Activated CD8-positive, alpha-beta memory T cell treated with anti-CD3 and anti-CD28 coated beads for 1 hour (primary cell): ENCODE measurements around the gene HIGD2A.

Source experiments
- DNase-seq, 2 donors: peaks; one replicate each; pipeline ENCODE4 v3.0.0-alpha.2; 2020; ENCODE audit warnings: low read depth in 1 of 2; ENCODE audit errors: extremely low read depth in 1 of 2

Gene HIGD2A

GRCh38 chr5:176368726-176369125 lies 19.8 kb upstream of the HIGD2A start:
- no peak for DNase-seq

GRCh38 chr5:176369934-176370711 lies 18.4 kb upstream of the HIGD2A start:
- DNase-seq: no peak

- no peak for DNase-seq
Measured at GRCh38 chr5:176371621-176372539, 16.7 kb upstream of the HIGD2A start.

DNA sequence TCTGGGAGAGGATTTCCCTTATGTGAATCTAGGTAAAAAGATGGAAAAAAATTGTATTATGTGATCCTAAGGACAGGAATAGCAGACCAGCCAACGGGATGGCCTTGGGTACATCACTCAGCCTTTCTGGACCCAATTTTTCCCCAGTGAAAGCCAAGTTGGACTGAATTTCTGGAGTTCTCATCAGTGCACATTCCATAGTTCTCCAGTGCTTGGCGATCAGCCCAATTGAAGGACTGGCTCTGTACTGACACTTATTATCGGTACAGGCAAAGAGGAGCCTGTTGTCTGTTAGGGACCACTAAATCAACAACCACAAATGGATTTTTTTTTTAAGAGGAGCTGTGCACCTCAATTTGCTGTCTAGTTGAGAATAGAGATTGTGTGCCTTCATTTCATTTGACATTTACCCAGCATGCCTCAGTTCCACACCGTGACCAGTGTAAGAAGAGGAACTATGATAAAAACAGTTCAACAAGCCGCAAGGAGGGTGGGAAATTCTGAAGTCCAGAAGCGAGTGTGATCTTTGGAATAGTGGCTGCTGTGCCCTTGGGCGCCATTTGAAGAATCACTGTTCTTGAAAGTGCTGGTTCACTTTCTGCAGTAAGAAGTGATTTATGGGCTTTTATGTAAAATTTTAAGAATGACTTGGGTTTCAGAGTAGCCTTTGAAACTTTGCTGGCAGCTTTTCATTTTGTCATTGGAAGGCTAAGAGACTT lies 15.3 kb upstream of the HIGD2A start:
- DNase-seq: no peak

DNA sequence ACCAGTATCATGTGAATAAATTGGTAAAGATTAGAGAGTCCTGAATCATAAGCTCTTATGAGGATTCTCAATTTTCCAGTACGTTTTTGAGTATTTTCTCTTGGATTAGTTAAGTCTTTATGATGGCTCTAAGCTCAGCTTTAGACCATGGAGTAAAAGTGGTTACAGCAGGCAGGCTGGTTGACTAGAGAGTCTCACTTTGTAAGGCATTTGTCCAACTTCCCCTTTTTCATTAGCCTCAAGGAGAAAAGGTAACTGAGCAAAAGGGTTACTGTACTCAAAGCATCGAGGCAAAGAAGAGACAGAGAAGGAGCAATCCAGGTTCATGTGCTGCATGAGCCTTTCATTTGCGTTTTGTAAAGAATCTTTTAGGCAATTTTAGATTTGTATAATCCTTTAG lies 8.7 kb upstream of the HIGD2A start:
- DNase-seq: no peak

DNA sequence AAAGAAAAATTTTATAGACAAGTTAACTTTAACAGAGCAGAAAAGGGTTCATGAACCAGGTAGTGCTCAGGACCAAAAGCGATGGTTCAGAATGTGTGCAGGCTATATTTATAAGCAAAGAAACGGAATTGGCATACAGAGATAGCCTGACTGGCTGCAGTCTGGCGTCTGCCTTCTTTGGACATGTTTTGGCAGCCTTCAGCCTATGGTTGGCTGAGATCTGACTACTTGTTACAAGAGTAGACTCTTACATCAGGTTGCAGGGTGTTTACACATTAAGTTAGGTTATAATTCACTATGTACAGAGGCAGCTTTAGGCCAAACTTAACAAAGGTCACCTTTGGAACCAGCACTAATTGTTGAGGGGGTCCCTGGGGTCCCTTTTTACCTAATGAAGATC lies 7.1 kb upstream of the HIGD2A start:
- DNase-seq: no peak

- DNase-seq: no peak
Measured at GRCh38 chr5:176381979-176382378, 6.6 kb upstream of the HIGD2A start.

- no peak for DNase-seq
Measured at GRCh38 chr5:176382721-176383120, 5.8 kb upstream of the HIGD2A start.

- no peak for DNase-seq
Measured at GRCh38 chr5:176383248-176383905, 5.2 kb upstream of the HIGD2A start.

- DNase-seq: no peak
Measured at GRCh38 chr5:176383961-176384360, 4.6 kb upstream of the HIGD2A start.

DNA sequence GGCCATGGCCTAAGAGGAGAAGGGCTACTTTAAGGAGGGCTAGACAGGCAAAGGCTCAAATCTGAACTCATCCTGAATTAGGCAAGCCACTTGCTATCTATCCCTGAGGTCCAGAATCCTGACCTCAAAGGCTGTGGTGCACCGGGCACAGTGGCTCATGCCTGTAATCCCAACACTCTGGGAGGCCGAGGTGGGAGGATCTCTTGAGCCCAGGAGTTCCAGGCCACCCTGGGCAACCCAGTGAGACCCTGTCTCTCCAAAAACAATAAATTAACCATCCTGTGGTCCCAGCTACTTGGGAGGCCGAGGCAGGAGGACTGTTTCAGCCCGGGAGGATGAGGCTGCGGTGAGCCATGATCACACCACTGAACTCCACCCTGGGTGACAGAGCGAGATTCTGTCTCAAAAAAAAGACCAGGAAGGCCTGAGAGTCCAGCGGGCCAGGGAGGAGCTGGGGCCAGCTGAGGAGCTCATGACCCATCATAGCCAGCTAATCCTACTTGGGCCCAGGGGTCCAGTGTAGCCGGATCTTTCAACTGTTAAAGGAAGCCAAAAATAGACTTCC lies 4.1 kb upstream of the HIGD2A start:
- DNase-seq: no peak

GRCh38 chr5:176384991-176385390 lies 3.6 kb upstream of the HIGD2A start:
- DNase-seq: no peak

DNA sequence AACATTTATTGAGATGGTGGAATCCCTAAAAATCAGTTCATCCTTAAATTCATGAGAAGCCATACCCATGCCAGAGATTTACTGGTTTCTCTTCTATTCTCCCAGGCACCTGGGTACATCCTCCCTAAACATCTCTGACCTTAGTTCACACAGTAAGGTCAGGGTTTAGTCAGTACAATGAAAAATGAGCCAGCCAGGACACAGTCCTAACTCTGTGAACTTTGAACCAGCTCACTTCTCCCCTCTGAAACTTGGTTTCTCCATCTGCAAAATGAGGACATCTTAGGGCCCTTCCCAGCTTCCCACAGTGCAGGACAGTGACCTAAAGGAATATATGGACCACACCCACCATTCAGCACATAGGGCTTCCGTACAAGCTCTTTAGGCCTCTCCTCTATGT lies 2.1 kb upstream of the HIGD2A start:
- DNase-seq: no peak

DNA sequence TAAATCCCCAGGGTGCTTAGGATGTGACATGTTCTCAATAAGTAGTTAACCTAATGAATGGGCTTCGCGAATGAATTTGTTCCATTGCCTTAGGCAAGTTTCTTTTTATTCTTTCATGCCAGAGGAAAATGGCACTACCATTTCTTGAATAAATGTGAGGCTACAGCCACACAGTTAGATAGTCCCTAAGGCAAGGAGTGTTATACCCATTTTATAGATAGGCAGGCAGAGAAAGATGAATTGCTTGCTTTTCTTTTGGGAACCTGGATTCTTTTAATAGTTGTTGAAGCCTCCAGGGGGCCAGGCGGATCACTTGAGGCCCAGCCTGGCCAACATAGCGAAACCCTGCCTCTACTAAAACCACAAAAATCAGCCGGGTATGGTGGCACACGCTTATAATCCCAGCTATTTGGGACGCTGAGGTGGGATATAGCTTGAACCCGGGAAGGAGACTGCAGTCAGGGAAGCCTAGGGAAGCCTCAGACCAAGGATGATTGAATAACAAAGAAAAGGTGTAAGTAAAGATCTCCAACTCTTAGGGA lies 1.1 kb upstream of the HIGD2A start:
- no peak for DNase-seq

DNA sequence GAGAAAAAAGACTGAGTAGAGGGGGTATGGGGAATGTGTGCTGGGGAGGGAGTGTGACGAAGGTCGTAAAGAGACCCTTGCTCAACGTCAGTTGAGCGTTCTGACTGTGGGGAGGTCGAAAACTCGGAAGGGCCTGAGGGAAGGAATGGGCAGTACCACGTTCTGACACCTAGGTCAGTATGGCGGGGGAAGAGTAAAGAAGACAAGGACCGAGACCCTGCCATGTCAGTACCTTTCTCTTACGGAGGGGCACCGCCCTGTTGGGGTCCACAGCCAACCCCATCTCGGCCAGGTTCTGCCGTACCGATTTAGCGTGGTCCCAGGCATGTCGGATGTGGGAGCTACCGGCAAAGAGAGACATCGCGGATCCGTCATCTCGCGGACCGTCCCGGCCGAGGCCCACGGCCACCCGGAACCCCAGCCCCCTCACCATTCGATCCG lies 528 bp upstream of the HIGD2A start:
- DNase-seq: no peak

- DNase-seq: no peak
Measured at GRCh38 chr5:176389135-176390123, 878 bp downstream of the HIGD2A start.

GRCh38 chr5:176391479-176391878 lies 2.9 kb downstream of the HIGD2A start:
- no peak for DNase-seq

- DNase-seq: no peak
Measured at GRCh38 chr5:176391999-176392398, 3.4 kb downstream of the HIGD2A start.

GRCh38 chr5:176392526-176392925 lies 4.0 kb downstream of the HIGD2A start:
- no peak for DNase-seq
